ENCODE measurements around the gene KCNA10.
A peak's percentile ranks its signal among the peaks of the same experiment; 100 is the strongest.
"Not testable (repeated sequence)": the region's sequence is repeated elsewhere in the genome, so short reads cannot be mapped to it uniquely, and the experiment has no call there.

The KCNA10 gene

GRCh38 chr1:110533230-110533629 is 14.3 kb upstream of the KCNA10 start:
- no peak for DNase-seq

GRCh38 chr1:110529011-110529410 is 10.0 kb upstream of the KCNA10 start:
- no peak for DNase-seq

GRCh38 chr1:110526201-110526780 is 7.3 kb upstream of the KCNA10 start:
- DNase-seq, result no peak

GRCh38 chr1:110525249-110525595 is 6.2 kb upstream of the KCNA10 start:
- DNase-seq, result no peak

DNA sequence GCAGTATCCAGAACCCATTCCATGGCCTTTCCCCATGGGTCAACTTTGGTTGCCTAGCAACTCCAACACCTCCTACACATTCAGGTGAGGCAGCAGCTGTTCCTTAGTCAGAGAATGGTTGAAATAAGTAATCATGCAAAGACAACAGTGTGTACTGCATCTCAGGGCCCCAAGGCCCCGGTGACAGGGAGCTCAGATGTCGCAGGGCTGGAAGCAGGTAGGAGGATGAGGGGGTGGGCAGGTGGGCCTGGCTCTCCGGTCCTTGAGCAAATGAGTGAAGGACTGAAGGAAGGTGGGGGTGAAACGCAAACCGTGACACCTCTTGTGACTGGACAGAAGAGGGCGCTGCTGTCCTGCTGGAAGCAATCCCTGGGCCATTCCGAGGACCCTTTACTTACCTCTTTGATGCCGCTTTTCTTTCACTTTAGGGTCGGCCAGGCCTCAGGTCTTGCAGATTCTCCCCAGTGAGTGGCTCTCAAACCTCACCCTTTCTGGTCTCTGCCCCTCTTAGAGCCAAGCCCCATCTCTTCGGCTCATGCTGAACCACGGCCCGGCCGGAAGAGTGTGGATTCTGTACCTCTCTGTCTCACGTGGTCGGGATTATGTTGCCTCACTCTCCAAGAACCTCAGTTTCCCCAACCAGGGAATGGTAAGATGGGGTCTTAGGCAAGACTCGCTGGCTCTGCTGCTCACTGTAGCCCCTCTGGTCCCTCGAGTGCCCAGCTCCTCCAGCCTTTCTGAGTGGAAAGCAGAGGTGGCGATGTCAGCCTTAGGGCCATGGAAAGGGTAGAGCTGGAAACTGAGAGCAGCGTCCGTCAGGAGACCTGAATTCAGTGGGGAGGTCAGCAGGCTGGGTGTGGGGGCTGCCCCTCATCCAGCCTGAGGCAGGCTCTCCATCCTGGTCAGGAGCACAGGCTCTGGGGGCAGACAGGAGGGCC is 5.6 kb upstream of the KCNA10 start:
- DNase-seq, result no peak

GRCh38 chr1:110523011-110523410 is 4.0 kb upstream of the KCNA10 start:
- DNase-seq, result no peak

- DNase-seq, result no peak
Measured at GRCh38 chr1:110522560-110522959, 3.6 kb upstream of the KCNA10 start.

DNA sequence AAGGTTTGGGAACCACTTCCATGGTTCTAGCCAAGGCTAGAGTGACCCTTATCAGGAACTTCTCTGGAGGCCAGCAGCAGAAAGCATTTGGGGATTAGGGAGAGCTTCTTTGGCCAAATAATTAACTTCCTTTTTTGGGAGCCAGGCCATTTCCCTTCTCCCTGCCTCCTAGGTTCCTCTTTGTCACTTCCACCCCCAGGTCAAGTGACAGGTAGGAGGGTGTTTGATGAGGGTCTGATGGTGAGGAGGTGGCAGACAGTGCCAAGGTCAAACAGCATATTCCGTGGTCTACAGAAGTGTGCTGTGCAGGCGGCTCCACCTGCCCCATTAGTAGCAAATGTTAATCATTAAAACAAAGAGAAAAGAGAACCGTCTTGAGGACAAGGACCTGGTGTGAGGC is 1.9 kb upstream of the KCNA10 start:
- DNase-seq, result no peak

DNA sequence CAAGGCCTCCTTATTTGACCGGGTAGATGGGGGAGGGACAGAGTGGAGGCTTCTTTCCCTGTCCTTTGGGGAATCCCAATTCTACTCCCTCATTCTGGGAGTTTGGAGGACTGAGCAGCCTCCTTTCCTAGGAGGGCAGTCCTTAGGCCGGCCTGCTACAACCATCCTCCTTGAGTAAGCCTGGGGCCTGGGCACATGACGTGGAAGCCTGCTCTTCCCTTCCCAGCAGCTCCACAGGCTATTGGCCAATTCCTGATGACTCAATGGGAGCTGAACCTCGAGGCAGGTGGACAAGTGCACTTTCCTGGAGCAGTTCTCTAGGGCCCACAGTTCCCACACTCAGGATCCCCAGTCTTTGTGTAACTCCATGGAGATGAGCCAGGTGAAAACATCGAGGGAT is 3.1 kb downstream of the KCNA10 start:
- DNase-seq, result no peak

DNA sequence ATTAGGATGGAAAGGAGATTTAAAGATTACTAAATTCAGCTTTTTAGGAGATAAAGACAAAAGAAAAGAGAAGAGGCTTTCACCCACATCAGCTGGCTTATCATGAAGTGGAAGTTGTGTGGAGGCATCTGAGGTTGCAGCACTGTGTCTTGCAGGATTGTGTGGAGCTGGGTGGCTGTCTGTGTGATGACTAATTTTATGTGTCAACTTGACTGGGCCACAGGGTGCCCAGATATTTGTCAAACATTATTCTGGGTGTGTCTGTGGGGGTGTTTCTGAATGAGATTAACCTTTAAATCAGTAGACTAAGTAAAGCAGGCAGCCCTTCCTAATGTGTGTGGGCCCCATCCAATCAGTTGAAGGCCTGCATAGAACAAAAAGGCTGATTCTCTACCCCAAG is 3.9 kb downstream of the KCNA10 start:
- DNase-seq, result no peak

DNA sequence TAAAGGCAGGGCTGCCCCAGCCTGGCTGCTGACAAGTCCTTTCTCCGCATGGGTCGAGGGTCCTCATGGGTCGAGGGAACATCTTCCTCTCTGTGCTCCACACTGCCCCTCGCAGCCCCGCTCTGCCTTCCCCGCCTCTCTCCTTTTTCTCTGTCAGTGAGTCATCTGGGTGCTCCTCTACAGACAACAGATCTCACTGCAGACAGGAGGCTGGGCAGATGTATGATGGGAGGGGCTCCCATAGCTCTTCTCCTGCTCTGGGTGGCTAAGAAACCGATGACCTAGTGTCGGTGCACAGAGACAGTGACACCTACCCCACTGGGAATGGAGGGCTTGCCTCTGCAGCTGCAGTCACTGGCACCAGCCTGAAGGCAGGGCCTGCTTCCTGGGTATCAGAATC is 5.5 kb downstream of the KCNA10 start:
- no peak for DNase-seq

DNA sequence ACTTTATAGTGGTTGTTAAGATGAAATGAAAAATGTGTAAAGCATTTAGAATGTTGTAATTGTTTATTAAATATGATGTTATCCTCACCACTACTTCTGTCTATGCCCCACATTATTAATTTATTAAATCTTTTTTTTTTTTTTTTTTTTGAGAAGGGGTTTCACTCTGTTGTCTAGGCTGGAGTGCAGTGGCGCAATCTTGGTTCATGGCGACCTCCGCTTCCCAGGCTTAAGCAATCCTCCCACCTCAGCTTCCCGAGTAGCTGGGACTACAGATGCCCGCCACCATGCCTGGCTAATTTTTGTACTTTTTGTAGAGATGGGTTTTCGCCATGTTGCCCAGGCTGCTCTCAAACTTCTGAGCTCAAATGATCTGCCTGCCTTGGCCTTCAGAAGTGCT is 7.5 kb downstream of the KCNA10 start:
- no peak for DNase-seq

DNA sequence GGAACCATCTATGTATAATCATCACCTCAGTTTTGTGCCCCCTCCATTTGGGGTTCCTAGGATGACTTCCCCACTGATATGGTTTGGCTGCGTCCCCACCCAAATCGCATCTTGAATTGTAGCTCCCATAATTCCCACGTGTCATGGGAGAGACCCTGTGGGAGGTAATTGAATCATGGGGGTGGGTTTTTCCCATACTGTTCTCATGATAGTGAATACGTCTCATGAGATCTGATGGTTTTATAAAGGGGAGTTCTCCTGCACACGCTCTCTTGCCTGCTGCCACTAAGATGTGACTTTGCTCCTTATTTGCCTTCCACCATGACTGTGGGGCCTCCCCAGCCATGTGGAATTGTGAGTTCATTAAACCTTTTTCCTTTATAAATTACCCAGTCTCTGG is 8.1 kb downstream of the KCNA10 start:
- DNase-seq, result not testable (repeated sequence)

GRCh38 chr1:110509655-110510054 is 9.3 kb downstream of the KCNA10 start:
- DNase-seq, result no peak

DNA sequence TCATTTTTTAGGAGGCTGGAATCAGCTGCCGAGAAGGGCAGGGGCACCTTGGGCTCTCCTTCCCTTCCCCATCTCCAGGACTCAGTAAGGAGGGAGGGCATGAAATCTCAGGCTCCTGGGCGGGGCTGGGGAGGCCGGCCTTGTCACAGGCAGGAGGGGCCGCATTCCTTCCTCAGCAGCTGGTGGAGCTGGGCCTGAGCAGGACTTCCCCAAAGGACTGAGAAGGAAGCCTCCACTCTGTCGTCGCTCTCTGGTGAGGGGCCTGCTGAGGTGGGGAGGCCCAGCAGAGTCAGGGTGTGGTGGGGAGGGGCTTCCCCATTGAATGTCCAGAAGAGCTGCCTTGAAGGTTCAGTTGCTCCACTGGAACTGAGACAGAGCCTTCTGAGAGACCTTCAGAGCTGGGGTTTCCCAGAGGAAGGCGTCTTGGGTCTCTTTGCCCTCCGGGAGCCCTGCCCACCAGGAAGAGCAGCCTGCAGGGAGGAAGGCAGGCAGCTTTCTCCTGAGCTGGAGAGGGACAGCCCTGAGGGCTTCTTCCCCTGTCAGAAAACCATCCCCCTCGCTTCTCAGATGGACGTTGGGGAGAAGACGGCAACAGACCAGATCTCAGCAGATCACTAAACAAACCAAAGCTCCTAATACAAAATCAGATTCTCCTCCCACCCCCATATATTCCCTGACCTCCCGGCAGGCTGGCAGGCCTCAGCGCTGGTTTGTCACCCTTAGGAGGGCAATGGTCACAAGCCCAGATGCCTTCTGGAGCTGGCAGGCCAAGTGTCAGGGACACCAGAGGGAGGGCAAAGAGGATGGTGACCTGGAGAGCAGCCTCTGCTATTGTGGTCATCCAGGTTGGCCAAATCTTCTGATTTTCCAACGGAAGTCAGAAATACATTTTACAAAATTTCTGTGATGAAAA is 10.7 kb downstream of the KCNA10 start:
- DNase-seq, result peak; percentile 49

DNA sequence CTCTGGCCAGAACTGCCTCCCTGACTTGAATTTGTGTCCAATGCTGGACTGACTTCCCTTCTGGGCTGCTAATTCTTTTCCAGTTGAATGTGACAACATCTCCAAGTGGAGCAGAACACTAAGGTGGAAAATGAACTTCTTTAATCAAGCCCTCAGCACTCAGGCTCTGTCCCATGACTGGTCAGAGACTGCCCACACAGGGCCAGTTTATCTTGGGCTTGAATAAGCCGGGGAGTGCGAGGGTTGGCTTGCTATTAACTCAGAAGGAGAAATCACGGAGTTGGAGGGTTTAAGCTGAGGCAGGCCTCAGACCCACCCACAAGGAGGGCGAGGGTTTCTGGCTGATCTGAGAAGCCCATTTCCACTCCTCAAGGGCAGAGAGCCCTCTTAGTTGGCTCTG is 12.4 kb downstream of the KCNA10 start:
- no peak for DNase-seq

DNA sequence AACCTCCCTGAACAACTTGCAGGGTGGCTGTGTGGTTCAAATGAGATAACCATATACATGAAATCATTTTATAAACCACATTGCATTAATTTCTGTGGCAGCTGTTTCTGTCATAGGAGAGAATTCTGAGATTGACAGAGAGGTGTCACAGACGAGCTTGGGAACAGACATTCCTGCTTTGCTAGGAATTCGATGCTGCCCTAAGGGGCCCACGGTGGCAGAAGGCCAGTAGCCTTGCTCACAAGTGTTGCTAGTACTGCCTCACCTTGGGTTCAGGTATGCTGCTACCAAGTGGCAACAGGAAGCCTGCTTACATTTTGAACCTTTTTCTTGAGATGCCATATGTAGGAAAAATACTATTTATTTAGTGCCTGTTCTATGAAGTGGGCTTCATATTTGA is 13.4 kb downstream of the KCNA10 start:
- no peak for DNase-seq

DNA sequence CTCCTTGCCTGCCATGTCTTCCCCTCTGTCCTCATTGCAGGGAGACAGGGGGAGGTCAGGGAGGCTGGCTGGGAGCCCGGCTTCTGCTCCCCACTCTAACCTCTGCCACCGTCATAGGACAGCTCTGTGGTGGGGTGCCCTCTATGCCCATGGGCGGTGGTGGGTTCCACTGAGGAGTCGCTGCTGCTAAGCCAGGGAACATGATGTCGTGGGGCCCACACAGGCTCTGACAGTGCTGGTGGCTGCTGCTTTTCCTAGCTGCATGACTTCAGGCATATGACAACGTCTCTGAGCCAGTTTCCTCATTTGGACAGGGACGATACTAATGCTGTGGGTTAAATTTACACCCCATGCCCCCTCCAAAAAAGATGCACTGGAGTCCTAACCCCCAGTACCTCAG is 14.7 kb downstream of the KCNA10 start:
- no peak for DNase-seq

DNA sequence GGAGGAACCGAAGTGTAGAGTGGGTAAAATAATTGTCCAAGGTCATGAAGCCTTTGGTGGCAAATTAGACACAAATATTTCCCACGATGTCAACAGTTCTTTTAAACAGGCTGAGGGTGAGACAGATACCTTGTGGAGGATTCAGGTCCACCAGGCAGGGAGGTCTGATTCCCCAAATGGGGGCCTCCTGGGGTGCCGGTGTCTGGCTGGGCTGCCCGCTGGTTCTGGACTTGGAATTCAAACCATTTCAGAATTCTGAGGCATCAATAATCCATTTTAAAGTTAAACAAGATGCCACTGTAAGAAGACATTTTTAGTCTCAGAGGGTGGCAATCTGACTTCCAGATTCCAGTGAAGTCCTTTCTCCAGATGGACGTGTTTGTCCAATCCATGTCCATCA is 15.5 kb downstream of the KCNA10 start:
- DNase-seq, result no peak

GRCh38 chr1:110502402-110503151 is 16.4 kb downstream of the KCNA10 start:
- DNase-seq, result no peak

- DNase-seq, result no peak
Measured at GRCh38 chr1:110501488-110502132, 17.4 kb downstream of the KCNA10 start.

GRCh38 chr1:110498270-110498669 is 20.7 kb downstream of the KCNA10 start:
- no peak for DNase-seq

Data from left hindlimb (tissue), 1 donor.